Smooth muscle cell (in vitro differentiated cells): ENCODE measurements around the gene WFDC1. TPM values are rescaled to one million over a fixed set of nuclear protein-coding genes. Genes with fewer than 3 reads are reported as not detected.

ENCODE experiments used
- DNase-seq: peaks from one replicate; lab custom pipeline; 2025; ENCODE audit not compliant: unreplicated experiment; lab: John Stamatoyannopoulos, UW
- H2AFZ ChIP-seq: fragments of 200-600 bp; sonication (generic); 2 replicates; pipeline ENCODE4 v1.6.0; 2016; ENCODE audit warnings: antibody characterized with exemption, low read depth, mild to moderate bottlenecking
- H3F3A ChIP-seq: fragments of 200-600 bp; sonication (generic); 2 replicates; pipeline ENCODE4 v1.6.0; 2017; ENCODE audit warnings: antibody characterized with exemption, low read depth
- H3K27ac ChIP-seq: fragments of 200-600 bp; sonication (generic); 2 replicates; pipeline ENCODE4 v1.5.1; 2016; ENCODE audit warnings: low read depth, mild to moderate bottlenecking
- H3K27me3 ChIP-seq: fragments of 200-600 bp; sonication (generic); 2 replicates; pipeline ENCODE4 v1.6.1; 2016; ENCODE audit warnings: low read depth, mild to moderate bottlenecking
- H3K36me3 ChIP-seq: fragments of 200-600 bp; sonication (generic); 2 replicates; pipeline ENCODE4 v1.5.1; 2016; ENCODE audit warnings: low read depth
- H3K4me1 ChIP-seq: fragments of 200-600 bp; sonication (generic); 2 replicates; pipeline ENCODE4 v1.5.1; 2016; ENCODE audit warnings: low read depth
- H3K4me2 ChIP-seq: fragments of 200-600 bp; sonication (generic); 2 replicates; pipeline ENCODE4 v1.6.0; 2016; ENCODE audit warnings: mild to moderate bottlenecking
- H3K4me3 ChIP-seq: fragments of 200-600 bp; sonication (generic); 2 replicates; pipeline ENCODE4 v1.5.1; 2016; ENCODE audit warnings: mild to moderate bottlenecking
- H3K79me2 ChIP-seq: fragments of 200-600 bp; sonication (generic); 2 replicates; pipeline ENCODE4 v1.6.0; 2016; ENCODE audit warnings: low read depth, mild to moderate bottlenecking
- H3K9ac ChIP-seq: fragments of 200-600 bp; sonication (generic); 2 replicates; pipeline ENCODE4 v1.6.0; 2016; ENCODE audit warnings: low read depth
- H3K9me3 ChIP-seq: fragments of 200-600 bp; sonication (generic); replicated peaks from 2 replicates; pipeline ENCODE4 v1.5.1; 2016; ENCODE audit warnings: low read depth
- H4K20me1 ChIP-seq: fragments of 200-600 bp; sonication (generic); 2 replicates; pipeline ENCODE4 v1.6.0; 2016; ENCODE audit warnings: low read depth
- WGBS: methylation state at CpG from one replicate; pipeline ENCODE4 v1.1.7; 2016; ENCODE audit warnings: low lambda C conversion rate; 5-methylcytosine and 5-hydroxymethylcytosine counted together
- polyA plus RNA-seq: library from polyadenylated mRNA; unstranded; fragments of >200 nt; fragmentation: Nextera tagmentation; extraction: Ambion mirVana; gene quantifications from 2 replicates; pipeline ENCODE4 v1.2.1, GENCODE V29; 2016
- total RNA-seq: library from RNA; depleted of rRNA; stranded (reverse); fragments of >200 nt; gene quantifications from 2 replicates; pipeline ENCODE4 v1.2.3, GENCODE V29; 2014
- TF ChIP-seq, protein P1 (sequence below): fragments of 200-600 bp; sonication (generic); IDR thresholded peaks from 2 replicates; pipeline ENCODE4 v1.5.1; 2017; ENCODE audit warnings: borderline replicate concordance, mild to moderate bottlenecking, antibody characterized with exemption; ENCODE audit not compliant: insufficient read depth, poor library complexity, severe bottlenecking

WFDC1 gene
- total and polyA plus RNA-seq, 2 experiments from 2014 or later = 176 to 362 TPM

DNA sequence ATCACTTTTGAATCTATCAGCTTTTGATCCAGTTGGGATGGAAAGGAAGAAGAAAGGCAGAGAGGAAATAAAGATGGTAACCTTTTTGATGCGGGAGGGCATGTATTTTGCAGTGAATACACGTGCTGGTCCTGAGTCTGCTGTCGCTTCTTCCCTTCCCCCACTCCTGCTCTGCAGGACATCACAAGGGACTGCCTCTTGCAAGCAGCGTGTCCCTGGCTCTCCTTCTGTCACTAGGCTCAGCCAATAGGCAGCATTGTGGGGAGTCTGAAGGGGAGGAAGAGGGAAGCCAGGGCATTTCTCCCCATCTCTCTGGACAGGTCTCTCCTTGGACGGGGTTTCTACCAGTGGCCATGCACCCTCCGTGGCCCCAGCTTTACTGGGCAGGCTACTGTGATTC is 15.7 kb upstream of the WFDC1 start:
- Histone ChIP-seq H3K4me1 (no peaks in the 10 kb centered on the region), H3K9ac (no peak overlapping the region), H3K79me2 (no peaks in the 10 kb centered on the region), H3K9me3 (no peaks in the 10 kb centered on the region), H4K20me1 (no peaks in the 10 kb centered on the region), H3K4me2 (no peak overlapping the region), H2AFZ (peak overlapping the region; percentile 24), H3K36me3 (no peaks in the 10 kb centered on the region), H3K27ac (no peak overlapping the region), H3K4me3 (no peak overlapping the region), H3K27me3 (no peaks in the 10 kb centered on the region), H3F3A (no peaks in the 10 kb centered on the region)
- 23% methylated on average over 6 of the region's 6 CpGs for WGBS
- TF ChIP-seq, protein P1, sequence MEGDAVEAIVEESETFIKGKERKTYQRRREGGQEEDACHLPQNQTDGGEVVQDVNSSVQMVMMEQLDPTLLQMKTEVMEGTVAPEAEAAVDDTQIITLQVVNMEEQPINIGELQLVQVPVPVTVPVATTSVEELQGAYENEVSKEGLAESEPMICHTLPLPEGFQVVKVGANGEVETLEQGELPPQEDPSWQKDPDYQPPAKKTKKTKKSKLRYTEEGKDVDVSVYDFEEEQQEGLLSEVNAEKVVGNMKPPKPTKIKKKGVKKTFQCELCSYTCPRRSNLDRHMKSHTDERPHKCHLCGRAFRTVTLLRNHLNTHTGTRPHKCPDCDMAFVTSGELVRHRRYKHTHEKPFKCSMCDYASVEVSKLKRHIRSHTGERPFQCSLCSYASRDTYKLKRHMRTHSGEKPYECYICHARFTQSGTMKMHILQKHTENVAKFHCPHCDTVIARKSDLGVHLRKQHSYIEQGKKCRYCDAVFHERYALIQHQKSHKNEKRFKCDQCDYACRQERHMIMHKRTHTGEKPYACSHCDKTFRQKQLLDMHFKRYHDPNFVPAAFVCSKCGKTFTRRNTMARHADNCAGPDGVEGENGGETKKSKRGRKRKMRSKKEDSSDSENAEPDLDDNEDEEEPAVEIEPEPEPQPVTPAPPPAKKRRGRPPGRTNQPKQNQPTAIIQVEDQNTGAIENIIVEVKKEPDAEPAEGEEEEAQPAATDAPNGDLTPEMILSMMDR = no peak
- DNase-seq = no peak

DNA sequence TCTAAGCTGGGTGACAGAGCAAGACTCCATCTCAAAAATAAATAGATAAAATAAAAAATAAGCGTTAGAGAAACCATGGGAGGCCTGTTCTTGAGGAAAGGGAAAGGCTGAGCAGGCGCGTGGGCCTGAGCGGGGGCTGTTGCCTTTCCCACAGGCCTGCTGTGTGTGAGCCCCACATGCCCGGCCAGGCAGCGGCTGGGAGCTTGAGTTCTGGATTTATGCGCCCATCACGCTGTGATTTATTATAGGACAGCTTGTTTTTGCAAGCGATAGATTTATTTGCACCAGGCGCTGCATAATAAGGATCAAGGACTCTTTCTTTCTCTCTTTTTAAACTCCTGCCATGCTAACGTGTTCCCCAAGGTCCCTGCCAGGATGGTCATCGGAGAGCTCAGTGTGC is 14.8 kb upstream of the WFDC1 start:
- Histone ChIP-seq H3K9ac (no peak overlapping the region), H3K79me2 (no peaks in the 10 kb centered on the region), H3F3A (no peaks in the 10 kb centered on the region), H3K9me3 (no peaks in the 10 kb centered on the region), H2AFZ (no peak overlapping the region), H3K27me3 (no peaks in the 10 kb centered on the region), H4K20me1 (no peaks in the 10 kb centered on the region), H3K27ac (no peak overlapping the region), H3K4me2 (no peak overlapping the region), H3K36me3 (no peaks in the 10 kb centered on the region), H3K4me1 (no peaks in the 10 kb centered on the region), H3K4me3 (no peak overlapping the region)
- TF ChIP-seq, protein P1 = no peak
- WGBS = 92% methylated on average over 12 of the region's 12 CpGs
- DNase-seq = no peak

GRCh38 chr16:84281074-84281473 is 13.6 kb upstream of the WFDC1 start:
- Histone ChIP-seq H3K4me1 (no peaks in the 10 kb centered on the region), H3K79me2 (no peaks in the 10 kb centered on the region), H3K27ac (no peak overlapping the region), H3K9me3 (no peaks in the 10 kb centered on the region), H3K4me3 (no peak overlapping the region), H3K27me3 (no peaks in the 10 kb centered on the region), H3K4me2 (no peak overlapping the region), H3K9ac (no peak overlapping the region), H3K36me3 (no peaks in the 10 kb centered on the region), H4K20me1 (no peaks in the 10 kb centered on the region), H3F3A (no peaks in the 10 kb centered on the region), H2AFZ (no peak overlapping the region)
- no peak for DNase-seq
- TF ChIP-seq, protein P1 = no peak
- 77% methylated on average over 3 of the region's 3 CpGs for WGBS

- no peak overlapping the region for H3K9ac ChIP-seq
- no peaks in the 10 kb centered on the region for H3K36me3 ChIP-seq
- 84% methylated on average over 6 of the region's 6 CpGs for WGBS
Observed at GRCh38 chr16:84282533-84282932, 12.1 kb upstream of the WFDC1 start.

More at GRCh38 chr16:84282533-84282932, 12.1 kb upstream of the WFDC1 start:
- no peaks in the 10 kb centered on the region for H3K27me3 ChIP-seq
- H3F3A ChIP-seq = no peaks in the 10 kb centered on the region
- no peak overlapping the region for H3K4me3 ChIP-seq
- H3K4me2 ChIP-seq = no peak overlapping the region
- no peaks in the 10 kb centered on the region for H3K9me3 ChIP-seq
- no peak overlapping the region for H2AFZ ChIP-seq
- H3K27ac ChIP-seq = no peak overlapping the region
- no peaks in the 10 kb centered on the region for H3K79me2 ChIP-seq
- H3K4me1 ChIP-seq = no peaks in the 10 kb centered on the region
- TF ChIP-seq, protein P1 = no peak
- DNase-seq = no peak
- no peaks in the 10 kb centered on the region for H4K20me1 ChIP-seq
